Measurements from ENCODE around the gene MBD5. TPM values are rescaled to one million over a fixed set of nuclear protein-coding genes. Genes with fewer than 3 reads are reported as not detected.

The MBD5 gene
- total and polyA plus RNA-seq, 11 donors = 6.8 to 44.4 (median 24.9) TPM

GRCh38 chr2:148430101-148430500 is 409.2 kb downstream of the MBD5 start:
- no peaks in the 10 kb centered on the region for H3K27me3 ChIP-seq
- H3K4me3 ChIP-seq = no peak overlapping the region
- WGBS, 4 donors = 87 to 100% (median 98%) methylated on average over 1 of the region's 1 CpG
- H3K27ac ChIP-seq = no peak overlapping the region
- DNase-seq (no peak), ATAC-seq (no peak)
- intact Hi-C loops (cut with DNase I) = no loop called here
- no peaks in the 10 kb centered on the region for H3K4me1 ChIP-seq
- TF ChIP-seq CTCF (IDR thresholded peaks at IDR 0.05) = no peak
- no peak for TF ChIP-seq POLR2A (IDR thresholded peaks at IDR 0.05)
- H3K36me3 ChIP-seq = no peaks in the 10 kb centered on the region
- peaks cover 0 to 22% (median 0%) of the 10 kb centered on the region in 12 donors for H3K9me3 ChIP-seq

DNA sequence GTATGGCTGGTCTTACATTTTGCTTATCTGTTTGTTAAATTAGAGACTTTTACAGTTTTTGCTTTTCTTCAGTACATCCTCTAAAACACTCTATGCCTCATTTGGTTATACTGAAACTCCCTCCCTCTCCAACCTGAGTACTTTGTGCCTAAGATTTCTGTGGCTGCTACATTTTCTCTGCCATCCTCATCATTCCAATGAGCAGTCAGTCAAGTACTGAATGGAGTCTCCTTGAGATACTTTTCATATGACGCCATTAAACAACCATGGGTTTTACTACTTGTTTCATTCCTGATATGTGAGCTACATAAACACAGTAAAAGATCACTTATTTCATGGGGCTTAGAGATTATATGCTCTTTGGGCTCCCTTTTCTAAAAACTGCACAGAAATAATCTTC is 427.0 kb downstream of the MBD5 start:
- H3K27me3 ChIP-seq = no peaks in the 10 kb centered on the region
- ATAC-seq (no peak), DNase-seq (no peak)
- H3K4me3 ChIP-seq = no peak overlapping the region
- H3K9me3 ChIP-seq = no peaks in the 10 kb centered on the region
- H3K27ac ChIP-seq = no peak overlapping the region
- TF ChIP-seq POLR2A (IDR thresholded peaks at IDR 0.05) = no peak
- no peak for TF ChIP-seq CTCF (IDR thresholded peaks at IDR 0.05)
- no peaks in the 10 kb centered on the region for H3K36me3 ChIP-seq
- WGBS, 4 donors = 97 to 100% (median 99%) methylated on average over 1 of the region's 1 CpG
- intact Hi-C loops (cut with DNase I) = no loop called here
- H3K4me1 ChIP-seq = no peaks in the 10 kb centered on the region

GRCh38 chr2:148450531-148450930 is 429.6 kb downstream of the MBD5 start:
- WGBS, 4 donors = 91 to 92% (median 92%) methylated on average over 3 of the region's 3 CpGs
- Histone ChIP-seq H3K9me3 (no peaks in the 10 kb centered on the region), H3K36me3 (no peaks in the 10 kb centered on the region), H3K4me3 (no peak overlapping the region), H3K4me1 (no peaks in the 10 kb centered on the region), H3K27me3 (no peaks in the 10 kb centered on the region), H3K27ac (no peak overlapping the region)
- DNase-seq = no peak
- intact Hi-C loops (cut with DNase I) = no loop called here
- no peak for ATAC-seq
- TF ChIP-seq CTCF (IDR thresholded peaks at IDR 0.05) (no peak), POLR2A (IDR thresholded peaks at IDR 0.05) (no peak)

DNA sequence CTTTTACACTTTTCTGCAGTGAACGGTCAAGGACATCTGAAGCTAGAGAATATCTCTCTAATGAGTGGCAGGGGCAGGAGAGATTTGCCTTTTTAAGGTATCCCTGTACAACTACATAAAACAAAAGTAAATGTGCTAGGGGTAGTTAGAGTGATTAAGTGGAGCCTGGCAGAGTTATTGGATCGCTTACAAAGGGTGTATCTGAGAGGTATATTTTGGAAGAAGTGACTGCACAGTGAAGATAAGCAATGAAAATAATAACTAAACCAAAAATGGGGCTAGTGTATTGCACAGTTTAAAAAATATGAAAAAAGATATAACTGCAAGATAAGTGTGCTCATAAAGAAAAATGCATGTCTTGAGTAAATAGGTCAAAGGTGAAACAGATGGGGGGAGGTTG is 430.2 kb downstream of the MBD5 start:
- H3K9me3 ChIP-seq = no peaks in the 10 kb centered on the region
- DNase-seq (no peak), ATAC-seq (no peak)
- H3K4me3 ChIP-seq = no peak overlapping the region
- WGBS, 4 donors = 91 to 97% (median 94%) methylated on average over 2 of the region's 2 CpGs
- H3K36me3 ChIP-seq = no peaks in the 10 kb centered on the region
- no peak overlapping the region for H3K27ac ChIP-seq
- H3K4me1 ChIP-seq = no peaks in the 10 kb centered on the region
- H3K27me3 ChIP-seq = no peaks in the 10 kb centered on the region
- no peak for TF ChIP-seq POLR2A (IDR thresholded peaks at IDR 0.05)
- no peak for TF ChIP-seq CTCF (IDR thresholded peaks at IDR 0.05)
- intact Hi-C loops (cut with DNase I) = no loop called here
